Measurements from ENCODE around the gene CBFA2T2.
A peak's percentile ranks its signal among the peaks of the same experiment; 100 is the strongest.

The CBFA2T2 gene

DNA sequence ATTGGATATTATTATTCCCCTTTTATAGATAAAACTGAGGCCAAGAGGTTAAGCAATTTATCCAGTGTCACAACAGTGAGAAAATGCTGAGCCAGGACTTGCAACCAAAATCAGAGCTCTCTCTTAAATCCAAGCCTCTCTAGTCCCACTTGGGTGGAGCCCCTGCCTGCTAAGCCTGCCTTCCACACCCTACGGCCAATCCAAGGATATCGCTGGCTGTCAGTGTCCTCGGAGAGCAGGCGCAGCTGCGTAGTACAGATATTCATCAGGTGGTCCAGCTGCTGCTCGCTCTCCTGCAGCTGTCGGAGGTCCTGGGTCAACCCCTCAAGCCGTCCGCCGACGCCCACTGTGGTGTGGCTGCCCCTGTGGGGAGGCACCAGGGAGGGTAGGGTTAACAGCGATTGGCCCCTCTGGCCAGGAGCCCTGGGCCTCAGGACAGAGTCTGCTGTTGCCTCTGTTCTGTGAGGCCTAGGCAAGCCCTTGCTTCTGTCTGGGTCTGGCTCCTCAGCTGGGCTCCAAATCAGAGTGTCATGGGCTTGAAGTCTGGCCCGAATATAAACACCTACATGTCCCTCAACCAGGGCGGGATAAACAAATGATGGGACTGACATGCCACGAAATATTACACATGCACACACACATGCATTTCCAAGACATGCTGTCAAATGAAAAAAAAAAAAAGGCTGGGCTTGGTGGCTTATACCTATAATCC is 188.3 kb downstream of the CBFA2T2 start:
- DNase-seq (ENCODE audit: low read depth in 2 of 2), result no peak

DNA sequence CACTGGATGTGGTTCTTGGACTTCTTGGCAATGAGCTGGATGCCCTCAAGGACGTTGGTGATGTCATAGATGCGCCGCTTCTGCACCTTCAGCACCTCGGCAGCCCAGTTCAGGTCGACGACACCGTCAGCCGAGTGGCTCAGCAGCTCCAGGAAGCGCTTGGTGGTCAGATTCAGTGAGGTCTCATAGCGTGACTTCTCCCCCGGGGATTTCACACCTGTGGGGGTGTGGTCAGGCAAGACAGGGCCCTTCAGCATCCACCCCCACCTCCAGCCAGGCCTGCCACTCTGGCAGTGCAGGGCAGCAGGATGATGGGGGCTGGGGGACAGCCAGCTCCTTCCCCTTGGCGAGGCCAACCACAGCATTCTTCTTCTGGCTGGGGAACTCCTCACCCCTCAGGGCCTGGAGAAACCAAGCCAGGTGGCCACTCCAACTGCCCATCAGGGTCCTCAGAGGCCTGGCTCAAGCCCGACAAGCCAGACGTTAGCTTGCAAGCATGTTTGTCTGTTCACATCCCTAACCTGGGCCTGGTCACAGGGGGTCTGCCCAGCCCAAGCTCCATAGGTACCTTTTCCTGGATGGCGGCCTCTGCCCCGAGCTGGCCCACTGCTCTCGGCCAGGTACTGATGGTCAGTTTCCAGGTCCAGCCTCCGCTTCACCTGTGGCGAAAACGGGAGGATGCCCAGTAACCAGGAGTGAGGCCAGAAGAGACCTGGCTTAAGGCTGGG is 190.0 kb downstream of the CBFA2T2 start:
- DNase-seq (ENCODE audit: low read depth in 2 of 2), result peak in 1 of 2 donors; percentile 17

DNA sequence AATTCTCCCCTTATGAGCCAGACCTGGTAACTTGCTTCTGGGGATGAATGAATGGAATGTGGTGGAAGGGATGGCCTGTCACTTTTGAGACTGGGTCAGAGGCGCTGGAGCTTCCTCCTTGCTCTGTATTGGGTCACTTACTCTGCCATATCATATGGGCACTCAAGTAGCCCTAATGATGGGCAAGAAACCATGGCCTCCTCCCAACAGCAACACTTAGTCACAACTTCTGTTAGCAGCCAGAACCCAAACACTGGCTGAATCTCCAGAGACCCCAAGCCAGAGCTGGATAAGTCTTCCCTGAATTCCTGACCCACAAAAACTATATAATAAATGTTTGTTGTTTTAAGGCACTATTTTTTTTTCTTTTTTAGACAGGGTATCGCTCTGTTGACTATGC is 190.8 kb downstream of the CBFA2T2 start:
- no peak for DNase-seq (ENCODE audit: low read depth in 2 of 2)

DNA sequence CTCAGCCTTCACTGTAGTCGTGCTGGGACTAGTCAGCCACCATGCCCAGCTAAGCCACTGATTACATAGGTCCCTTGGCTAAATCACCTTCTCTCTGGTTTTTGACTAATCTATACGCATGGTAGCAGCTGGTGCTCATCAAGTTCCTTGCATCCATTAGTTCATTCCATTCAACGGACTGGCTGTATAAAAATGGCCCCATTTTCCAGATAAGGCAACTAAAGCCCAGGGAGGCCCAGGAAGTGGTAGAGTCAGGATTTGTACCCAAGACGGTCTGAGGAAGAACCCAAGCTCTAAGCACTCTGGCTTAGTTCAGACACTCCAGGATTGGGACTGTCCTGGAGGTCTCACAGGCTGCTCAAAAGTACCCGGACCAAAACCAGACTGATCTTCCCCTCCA is 191.4 kb downstream of the CBFA2T2 start:
- DNase-seq (ENCODE audit: low read depth in 2 of 2), result no peak

DNA sequence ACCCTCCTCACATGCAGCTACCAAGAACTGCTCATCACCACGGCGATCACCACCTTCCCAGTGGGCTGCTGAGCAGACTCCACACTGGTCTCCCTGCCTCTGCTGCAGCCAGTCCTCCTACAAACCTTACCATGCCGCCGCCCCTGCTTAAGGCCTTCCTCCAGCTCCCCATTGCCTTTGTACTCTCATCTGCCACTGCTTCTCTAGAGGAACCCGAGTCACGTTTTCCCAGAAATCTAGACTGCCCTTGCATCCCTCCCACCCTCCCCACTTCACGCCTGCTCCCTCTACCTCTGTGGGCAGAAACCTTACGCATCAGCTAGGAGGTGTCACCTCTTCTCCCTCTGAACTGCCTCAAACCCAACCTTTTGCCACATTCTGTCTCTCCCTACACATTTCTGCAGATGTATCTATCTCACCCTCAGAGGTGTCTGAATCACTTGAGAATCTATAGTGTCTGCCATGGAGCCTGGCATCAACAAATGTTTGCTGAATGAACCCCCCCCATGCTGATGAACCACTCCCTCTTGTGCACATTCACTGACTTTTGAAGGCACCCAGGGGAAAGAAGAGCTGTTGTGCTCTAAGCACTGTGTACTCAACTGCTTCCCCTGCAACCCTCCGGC is 191.9 kb downstream of the CBFA2T2 start:
- DNase-seq (ENCODE audit: low read depth in 2 of 2), result no peak

DNA sequence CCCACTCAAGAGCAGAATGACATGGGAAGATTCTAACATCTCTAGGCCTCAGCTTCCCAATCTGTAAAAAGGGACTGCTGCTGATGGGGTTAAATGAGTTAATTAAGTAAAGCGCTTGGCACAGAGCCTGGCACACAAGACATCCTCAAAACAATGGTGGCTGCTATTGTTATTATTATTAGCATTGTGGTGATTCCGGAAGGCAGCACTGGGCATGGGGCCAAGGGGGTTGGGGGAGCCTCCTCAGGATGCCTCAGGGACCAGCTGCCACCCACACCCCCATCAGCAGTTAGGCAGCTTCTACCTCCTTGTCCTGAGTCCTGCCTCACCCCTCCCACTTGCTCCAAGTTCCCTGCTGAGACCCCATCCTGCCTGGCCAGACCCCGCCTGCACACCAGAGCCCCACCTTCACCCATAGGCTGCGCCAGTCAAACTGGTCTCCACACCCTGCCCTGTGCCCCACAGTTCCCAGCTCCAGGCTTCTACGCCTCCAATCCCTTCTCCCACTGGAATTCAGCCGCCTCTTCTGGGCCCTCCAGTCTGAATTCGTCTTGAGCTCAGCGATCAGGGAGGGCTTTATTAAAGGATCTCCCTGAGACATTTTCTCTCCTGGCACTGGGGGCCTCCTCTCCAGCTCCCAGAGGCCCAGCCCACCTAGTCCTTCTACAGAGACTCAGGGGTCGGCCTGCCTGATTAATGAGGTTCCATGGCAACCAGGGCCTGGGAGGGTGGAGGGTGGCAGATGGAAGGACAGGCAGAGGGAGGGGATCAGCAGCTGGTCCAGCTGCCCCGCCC is 194.8 kb downstream of the CBFA2T2 start:
- DNase-seq (ENCODE audit: low read depth in 2 of 2), result no peak

DNA sequence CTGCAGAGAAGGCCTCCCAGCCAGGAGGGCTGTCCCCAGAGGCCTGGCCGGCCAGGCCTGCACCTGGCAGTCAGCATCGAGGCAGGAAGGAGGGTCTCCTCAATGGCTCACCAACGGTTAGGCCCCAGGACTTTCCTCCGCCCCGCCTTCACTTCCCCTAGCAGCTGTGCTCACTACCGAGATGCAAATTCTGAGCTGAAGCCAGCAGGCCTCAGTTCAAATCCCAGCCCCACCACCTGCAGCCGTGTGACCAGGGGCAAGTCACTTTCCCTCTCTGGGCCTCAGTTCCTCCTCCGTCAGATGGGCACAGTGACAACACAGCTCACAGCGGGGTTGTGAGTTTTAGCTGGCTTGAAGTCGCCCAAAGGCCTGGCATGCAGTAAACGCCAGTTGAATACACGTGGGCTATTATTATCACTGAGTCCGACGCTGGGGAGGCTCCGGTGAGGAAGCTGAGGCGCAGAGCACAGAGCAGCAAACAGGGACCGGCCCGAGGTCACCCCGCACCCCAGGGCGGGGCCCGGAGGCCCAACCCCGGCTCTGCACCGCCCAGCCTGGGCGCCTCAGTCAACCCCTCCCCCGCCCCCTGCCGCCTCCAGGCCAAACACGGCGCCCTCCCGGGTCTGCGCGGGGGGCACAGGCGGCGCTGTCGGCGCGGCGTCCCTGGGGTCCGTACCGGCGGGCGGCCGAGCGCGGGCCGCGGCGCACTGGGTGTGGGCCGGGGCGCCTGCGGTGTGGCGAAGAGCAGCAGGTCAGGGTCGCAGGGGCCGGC is 195.6 kb downstream of the CBFA2T2 start:
- DNase-seq (ENCODE audit: low read depth in 2 of 2), result peak in 1 of 2 donors; percentile 26

DNA sequence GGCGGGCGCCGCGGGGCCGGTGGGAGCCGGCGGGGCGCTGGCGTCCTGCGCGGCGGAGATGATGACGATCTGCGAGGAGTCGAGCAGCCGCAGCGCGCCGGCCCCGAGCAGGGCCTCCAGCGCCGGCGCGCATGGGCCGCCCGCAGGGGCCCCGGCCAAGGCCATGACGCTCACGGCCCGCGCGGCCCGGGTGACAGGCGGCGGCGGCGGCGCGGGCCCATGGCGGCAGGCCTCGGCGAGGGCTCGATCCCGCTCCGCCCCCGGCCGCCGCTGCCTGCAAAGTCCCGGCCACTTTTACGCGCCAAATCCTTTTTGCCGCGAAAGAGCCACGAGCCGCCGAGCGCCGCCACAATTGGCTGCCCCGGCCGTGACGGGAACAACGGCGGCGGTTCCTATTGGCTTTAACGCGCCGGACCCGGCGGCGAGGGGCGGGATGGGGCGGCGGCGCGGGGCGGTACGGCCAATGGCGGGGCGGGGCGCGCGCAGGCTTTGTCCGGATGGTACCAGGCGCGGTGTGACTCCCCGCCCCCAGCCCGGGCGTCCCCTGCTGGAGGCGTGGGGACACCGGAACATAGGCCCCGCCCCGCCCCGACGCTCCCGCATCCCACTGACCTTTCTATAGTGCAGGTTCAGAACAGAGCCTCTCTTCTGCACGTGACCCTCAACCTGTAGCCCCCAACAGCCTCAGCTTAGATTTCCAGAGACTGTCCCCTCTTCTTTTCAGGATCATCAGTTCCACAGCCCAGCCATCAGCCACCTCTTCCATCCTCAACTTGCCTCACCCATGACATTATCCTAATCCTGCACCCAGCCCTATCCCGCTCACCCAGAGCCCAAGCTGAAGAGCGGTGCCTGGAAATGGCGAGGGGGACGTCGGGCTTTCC is 196.4 kb downstream of the CBFA2T2 start, which contains the start of gene E2F1:
TSS of gene E2F1 (minus strand) at position 286 of the 884 bp plus-strand sequence. CDS start at position 165, 121 bp downstream.
- peak; percentile 78 to 92 for DNase-seq (ENCODE audit: low read depth in 2 of 2)

DNA sequence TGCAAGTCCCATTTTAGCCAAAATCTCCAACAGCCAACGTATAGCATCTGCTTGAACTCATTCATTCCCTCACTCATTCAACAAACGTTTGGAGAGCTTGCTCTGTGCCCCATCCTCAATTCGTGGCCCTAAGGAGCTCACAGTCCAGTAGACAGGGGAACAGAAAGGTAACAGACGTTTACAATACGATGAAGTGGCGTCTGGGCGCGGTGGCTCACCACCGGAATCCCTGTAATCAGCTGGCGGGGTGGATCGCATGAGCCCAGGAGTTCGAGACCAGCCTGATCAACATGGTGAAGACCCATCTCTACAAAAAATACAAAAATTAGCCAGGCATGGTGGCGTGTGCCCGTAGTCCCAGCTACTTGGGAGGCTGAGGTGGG is 197.1 kb downstream of the CBFA2T2 start:
- no peak for DNase-seq (ENCODE audit: low read depth in 2 of 2)

DNA sequence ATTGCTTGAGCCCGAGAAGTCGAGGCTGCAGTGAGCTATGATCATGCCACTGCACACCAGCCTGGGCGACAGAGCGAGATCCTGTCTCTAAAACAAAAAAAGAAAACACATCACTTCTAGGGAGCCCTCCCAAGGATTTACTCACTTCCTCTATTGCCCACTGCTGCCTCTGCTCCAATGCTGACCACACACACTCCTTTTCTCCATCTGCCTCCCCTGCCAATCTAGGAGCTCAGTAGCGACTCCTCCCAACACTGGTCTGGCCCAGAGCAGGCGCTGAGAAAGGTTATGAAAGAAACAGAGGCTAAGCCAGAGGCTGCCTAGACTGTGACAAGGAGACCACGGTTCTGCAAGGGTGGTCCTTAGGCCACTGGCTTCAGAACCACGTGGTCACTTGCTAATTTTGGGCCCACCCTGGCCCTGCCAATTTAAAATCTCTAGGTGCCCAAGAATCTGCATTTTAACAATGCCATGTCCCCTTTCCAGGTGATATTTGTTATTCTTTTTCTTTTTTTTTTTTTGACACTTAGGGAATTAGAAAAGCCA is 197.5 kb downstream of the CBFA2T2 start:
- DNase-seq (ENCODE audit: low read depth in 2 of 2), result no peak

DNA sequence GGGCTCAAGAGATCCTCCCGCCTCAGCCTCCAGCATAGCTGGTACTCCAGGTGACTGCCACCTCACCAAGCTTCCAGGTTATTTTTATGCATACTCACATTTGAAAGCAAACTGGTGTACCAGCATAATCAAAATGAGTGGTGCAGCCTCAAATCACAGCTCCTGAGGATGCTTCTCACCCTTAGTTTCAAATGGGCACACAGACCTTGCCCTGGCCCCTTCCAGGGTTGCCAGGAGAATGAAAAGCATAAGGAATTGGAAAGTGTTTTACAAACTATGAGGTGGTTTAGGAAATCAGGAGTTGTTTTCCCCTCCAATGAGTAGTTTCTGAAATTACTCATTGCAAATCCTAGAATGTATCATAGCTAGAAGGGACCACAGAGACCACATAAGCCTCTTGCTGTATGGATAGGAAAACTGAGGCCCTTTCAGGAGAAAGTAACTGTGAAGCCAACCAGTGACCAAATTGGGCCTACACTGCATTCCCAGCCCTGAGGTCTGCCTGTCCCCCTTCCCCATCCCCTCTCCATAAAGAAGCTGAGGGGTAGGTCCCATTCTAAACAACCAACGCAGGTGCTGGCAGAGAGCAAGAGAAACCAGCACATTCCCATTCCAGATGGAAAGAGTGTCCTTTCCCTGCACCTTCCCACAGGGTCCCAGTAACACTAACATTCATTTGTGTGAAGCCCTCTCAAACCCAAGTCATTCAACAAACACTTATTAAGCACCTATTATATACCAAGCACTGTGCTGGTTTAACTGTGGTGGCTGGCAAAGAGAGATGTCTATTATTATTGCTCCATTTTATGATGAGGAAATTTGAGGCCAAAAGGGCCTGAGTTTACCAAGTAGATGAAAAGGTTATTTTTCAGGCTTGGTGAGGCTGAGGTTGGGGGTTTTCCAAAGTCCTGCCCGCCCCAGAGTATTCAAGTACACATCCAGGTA is 198.4 kb downstream of the CBFA2T2 start:
- DNase-seq (ENCODE audit: low read depth in 2 of 2), result no peak

DNA sequence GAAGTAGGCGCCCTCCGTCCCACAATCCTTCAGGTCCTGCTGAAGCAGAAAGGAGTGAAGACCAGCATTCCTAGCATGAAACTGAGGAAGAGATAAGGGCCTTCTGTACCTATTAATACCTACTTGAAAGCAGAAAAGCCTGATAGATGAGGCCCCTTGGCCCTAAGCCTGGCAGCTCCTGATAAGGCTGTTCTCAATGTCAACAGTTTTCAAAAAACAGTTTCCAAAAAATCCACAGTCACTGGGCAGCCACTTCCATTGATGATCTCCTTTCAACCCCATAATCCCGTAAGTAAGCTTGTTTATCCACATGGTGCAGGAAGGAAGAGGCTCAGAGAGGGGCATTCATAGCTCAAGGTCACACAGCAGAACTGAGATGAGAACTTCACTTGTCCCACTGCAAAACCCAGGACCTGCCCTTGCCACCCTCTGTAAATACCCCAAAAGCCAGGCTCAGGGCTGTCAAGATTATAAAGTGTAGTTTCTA is 199.1 kb downstream of the CBFA2T2 start:
- DNase-seq (ENCODE audit: low read depth in 2 of 2), result no peak

DNA sequence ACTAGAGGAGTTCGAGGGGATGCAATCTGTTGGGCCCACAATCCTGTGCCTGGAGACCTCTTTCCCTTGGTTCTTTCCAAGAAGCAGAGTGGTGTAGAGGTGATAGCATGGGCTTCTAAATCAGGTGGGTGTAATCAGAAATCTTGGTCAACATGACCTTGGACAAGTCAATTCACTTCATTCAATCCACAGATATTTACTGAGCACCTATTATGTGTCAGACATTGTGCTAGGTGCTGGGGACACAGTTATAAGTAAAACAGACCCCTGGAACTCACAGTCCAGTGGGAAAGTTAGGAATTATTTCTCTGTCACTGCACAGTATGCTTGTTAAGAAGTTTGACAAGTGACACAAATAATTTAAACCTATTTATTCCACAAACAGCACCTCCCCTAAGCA is 199.6 kb downstream of the CBFA2T2 start:
- no peak for DNase-seq (ENCODE audit: low read depth in 2 of 2)

DNA sequence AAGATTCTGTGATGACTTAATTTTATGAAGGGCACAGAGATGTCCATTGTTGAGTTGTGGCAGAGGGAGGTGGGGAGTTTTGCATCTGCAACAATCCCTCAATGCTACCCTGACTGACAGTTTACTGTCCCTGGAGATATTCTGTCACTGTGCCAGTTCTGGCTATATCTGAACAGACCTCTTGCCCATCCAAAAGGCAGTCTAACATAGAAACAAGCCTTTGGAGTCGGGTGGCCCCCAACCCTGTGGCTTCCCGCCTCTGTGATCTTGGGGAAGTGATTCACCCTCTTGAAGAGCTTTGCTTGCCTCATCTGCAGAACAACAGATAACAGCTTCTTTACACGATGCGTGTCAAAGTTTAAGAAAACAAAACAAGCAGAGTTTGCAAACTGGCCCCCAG is 200.1 kb downstream of the CBFA2T2 start:
- peak; percentile 31 to 45 for DNase-seq (ENCODE audit: low read depth in 2 of 2)

DNA sequence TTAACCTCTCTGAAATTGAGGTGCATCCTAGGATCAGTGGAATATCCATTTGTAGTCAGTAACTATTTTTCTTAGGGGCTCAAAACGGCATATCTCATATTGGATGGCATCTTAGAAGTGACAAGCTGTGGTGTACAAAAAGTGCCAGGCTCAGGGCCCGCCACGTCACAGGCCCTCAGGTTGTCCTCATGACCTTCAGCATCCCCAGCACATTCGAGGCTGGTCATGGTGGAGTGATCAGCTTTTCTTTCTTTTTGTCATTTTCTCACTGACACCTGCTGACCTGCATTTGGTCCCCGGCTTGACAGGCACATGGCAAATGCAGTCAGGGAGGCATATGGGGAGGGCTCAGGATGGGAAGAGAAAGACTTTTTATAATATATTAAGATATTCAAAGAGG is 203.4 kb downstream of the CBFA2T2 start:
- no peak for DNase-seq (ENCODE audit: low read depth in 2 of 2)

DNA sequence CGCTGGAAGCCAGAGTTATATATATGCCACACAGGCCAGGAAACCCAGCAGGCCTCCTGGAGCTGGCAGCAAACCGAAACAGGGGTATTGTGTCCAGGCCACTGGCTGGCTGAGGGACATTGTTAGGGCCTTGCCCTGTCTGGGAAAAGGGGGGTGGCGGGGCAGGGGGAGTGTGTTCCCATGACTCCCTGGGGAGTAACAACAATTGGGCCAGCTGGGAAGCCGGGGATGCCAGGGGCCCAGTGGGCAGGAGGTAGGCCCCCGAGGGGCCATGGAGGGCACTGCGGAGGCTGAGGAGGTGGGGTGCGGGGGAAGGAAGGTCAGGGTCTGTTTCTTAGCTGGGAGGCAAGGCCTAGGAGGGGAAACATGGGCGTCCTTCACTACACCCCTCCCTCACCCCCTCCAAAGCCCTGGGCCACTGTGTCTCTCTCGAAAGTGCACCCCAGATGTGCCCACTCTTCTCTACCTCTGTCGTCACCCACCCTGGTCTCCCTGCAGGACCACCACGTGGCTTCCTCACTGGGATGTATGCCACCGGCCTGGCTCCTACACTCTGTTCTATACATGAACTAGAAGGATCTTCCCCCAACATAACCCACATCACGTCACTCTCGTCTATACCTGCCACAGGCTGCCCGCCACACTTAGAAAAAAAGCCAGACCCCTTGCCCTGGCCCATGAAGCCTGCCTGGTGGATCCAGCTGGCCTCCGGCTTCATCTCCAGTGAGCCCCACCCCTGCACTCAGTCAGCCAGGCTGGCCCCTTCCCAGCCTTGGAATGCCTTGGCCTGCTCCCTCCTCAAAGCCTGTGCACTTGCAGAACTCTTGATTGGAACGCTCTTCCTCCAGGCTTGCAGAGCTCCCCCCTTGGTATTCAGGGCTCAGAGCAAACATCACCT is 204.1 kb downstream of the CBFA2T2 start:
- no peak for DNase-seq (ENCODE audit: low read depth in 2 of 2)

DNA sequence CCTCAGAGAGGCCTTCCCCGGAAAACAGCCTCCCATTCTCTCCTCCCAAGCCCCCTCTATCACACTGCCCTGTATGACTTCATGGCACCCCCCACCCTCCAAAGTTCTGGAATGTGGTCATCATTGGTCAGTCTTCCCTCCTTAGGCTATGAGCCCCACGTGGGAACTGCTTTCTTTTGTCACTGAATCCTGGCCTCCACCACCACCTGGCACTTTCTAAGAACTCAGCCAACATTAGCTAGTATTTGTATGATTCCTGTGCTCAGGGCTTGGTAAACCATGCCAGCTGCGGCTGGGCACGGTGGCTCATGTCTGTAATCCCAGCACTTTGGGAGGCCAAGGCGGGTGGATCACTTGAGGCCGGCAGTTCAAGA is 204.7 kb downstream of the CBFA2T2 start:
- no peak for DNase-seq (ENCODE audit: low read depth in 2 of 2)

DNA sequence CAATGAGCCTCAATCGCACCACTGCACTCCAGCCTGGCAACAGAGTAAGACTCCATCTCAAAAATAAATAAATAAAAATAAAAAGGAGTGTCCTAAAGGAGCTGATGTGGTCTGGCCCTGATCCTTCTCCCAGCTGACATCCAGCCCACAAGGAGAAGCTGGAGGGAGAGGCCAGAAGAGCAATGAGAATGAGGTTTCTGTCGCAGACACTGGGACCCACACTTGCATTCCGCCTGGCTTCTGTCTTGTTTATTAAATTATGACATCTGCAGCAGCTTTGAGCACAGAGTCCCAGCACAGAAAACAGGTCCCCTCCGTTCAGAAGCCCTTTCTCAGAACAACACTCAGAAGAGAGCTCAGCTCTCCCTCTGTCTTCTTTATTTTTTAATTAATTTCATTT is 206.6 kb downstream of the CBFA2T2 start:
- DNase-seq (ENCODE audit: low read depth in 2 of 2), result no peak

Measured in stimulated activated CD8-positive, alpha-beta memory T cell treated with anti-CD3 and anti-CD28 coated beads, Interleukin-7, amount 100 ng/mL, for 4 hours (primary cell).